ENCODE data around the gene ANKRD13A. TPM values are rescaled to one million over a fixed set of nuclear protein-coding genes. Genes with fewer than 3 reads are reported as not detected.
A peak's percentile ranks its signal among the peaks of the same experiment; 100 is the strongest.

ANKRD13A gene
- total and polyA plus RNA-seq, 2 of the 13 experiments (the other 11 are each of a cell fraction or from before 2014, with no cell fraction given): 34.1 to 41.6 TPM

DNA sequence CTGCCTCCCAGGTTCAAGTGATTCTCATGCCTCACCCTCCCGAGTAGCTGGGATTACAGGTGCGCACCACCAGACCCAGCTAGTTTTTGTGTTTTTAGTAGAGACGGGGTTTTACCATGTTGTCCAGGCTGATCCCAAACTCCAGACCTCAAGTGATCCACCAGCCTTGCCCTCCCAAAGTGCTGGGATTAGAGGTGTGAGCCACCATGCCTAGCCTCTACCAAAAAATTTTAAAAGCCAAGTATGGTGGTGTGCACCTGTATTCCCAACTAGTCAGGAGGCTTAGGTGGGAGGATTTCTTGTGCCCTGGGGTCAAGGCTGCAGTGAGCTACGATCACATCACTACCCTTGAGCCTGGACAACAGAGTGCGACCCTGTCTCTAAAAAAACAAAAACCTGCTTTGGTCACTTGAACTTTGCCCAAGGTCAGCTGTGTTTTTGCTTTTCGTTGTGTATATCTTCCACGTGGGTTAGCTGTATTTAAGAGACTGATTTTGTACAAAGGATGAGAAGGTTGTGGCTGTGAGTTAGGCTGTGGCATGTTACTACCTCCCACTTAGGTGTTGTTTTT, 36.4 kb downstream of the ANKRD13A start (continued):
- TF ChIP-seq HOXA9 (CRISPR knock-in tag; IDR thresholded peaks at IDR 0.05; ENCODE audit: borderline replicate concordance): no peak
- TF ChIP-seq, protein P1, sequence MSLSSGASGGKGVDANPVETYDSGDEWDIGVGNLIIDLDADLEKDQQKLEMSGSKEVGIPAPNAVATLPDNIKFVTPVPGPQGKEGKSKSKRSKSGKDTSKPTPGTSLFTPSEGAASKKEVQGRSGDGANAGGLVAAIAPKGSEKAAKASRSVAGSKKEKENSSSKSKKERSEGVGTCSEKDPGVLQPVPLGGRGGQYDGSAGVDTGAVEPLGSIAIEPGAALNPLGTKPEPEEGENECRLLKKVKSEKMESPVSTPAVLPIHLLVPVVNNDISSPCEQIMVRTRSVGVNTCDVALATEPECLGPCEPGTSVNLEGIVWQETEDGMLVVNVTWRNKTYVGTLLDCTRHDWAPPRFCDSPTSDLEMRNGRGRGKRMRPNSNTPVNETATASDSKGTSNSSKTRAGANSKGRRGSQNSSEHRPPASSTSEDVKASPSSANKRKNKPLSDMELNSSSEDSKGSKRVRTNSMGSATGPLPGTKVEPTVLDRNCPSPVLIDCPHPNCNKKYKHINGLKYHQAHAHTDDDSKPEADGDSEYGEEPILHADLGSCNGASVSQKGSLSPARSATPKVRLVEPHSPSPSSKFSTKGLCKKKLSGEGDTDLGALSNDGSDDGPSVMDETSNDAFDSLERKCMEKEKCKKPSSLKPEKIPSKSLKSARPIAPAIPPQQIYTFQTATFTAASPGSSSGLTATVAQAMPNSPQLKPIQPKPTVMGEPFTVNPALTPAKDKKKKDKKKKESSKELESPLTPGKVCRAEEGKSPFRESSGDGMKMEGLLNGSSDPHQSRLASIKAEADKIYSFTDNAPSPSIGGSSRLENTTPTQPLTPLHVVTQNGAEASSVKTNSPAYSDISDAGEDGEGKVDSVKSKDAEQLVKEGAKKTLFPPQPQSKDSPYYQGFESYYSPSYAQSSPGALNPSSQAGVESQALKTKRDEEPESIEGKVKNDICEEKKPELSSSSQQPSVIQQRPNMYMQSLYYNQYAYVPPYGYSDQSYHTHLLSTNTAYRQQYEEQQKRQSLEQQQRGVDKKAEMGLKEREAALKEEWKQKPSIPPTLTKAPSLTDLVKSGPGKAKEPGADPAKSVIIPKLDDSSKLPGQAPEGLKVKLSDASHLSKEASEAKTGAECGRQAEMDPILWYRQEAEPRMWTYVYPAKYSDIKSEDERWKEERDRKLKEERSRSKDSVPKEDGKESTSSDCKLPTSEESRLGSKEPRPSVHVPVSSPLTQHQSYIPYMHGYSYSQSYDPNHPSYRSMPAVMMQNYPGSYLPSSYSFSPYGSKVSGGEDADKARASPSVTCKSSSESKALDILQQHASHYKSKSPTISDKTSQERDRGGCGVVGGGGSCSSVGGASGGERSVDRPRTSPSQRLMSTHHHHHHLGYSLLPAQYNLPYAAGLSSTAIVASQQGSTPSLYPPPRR (CRISPR knock-in tag; IDR thresholded peaks at IDR 0.05; ENCODE audit: borderline replicate concordance): peak; percentile 35; the same call in 1 of the 2 replicates
- TF ChIP-seq, protein P2, sequence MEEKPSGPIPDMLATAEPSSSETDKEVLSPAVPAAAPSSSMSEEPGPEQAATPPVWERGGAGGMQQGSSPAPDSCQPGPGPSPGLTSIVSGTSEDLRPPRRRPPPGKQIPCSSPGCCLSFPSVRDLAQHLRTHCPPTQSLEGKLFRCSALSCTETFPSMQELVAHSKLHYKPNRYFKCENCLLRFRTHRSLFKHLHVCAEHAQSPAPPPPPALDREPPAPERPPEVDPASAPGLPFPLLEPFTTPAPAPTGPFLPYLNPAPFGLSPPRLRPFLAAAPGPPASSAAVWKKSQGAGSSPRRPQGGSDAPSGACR (CRISPR knock-in tag; IDR thresholded peaks at IDR 0.05): peak; percentile 37; the same call in 1 of the 2 replicates
- no peak for TF ChIP-seq ZZZ3 (CRISPR knock-in tag; IDR thresholded peaks at IDR 0.05; ENCODE audit: borderline replicate concordance)
- TF ChIP-seq MAZ (IDR thresholded peaks at IDR 0.05; ENCODE audit: borderline replicate concordance, low read depth, low read length): no peak
- no peak for TF ChIP-seq MAZ (CRISPR knock-in tag; IDR thresholded peaks at IDR 0.05; ENCODE audit: low read depth)
- TF ChIP-seq RBFOX2 (IDR thresholded peaks at IDR 0.05; ENCODE audit: low read depth, low read length): no peak
- TF ChIP-seq SP2 (CRISPR knock-in tag; IDR thresholded peaks at IDR 0.05): no peak
- TF ChIP-seq, protein P3, sequence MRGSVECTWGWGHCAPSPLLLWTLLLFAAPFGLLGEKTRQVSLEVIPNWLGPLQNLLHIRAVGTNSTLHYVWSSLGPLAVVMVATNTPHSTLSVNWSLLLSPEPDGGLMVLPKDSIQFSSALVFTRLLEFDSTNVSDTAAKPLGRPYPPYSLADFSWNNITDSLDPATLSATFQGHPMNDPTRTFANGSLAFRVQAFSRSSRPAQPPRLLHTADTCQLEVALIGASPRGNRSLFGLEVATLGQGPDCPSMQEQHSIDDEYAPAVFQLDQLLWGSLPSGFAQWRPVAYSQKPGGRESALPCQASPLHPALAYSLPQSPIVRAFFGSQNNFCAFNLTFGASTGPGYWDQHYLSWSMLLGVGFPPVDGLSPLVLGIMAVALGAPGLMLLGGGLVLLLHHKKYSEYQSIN (CRISPR knock-in tag; IDR thresholded peaks at IDR 0.05; ENCODE audit: borderline replicate concordance): no peak
- TF ChIP-seq IRX3 (CRISPR knock-in tag; IDR thresholded peaks at IDR 0.05; ENCODE audit: borderline replicate concordance, low read depth): no peak
- TF ChIP-seq MNT (IDR thresholded peaks at IDR 0.05): peak; percentile 87
- TF ChIP-seq ZNF614 (CRISPR knock-in tag; IDR thresholded peaks at IDR 0.05; ENCODE audit: borderline replicate concordance): 0 out of 2 replicates have a peak, but pooled peaks have one; percentile 51
- TF ChIP-seq, protein P4, sequence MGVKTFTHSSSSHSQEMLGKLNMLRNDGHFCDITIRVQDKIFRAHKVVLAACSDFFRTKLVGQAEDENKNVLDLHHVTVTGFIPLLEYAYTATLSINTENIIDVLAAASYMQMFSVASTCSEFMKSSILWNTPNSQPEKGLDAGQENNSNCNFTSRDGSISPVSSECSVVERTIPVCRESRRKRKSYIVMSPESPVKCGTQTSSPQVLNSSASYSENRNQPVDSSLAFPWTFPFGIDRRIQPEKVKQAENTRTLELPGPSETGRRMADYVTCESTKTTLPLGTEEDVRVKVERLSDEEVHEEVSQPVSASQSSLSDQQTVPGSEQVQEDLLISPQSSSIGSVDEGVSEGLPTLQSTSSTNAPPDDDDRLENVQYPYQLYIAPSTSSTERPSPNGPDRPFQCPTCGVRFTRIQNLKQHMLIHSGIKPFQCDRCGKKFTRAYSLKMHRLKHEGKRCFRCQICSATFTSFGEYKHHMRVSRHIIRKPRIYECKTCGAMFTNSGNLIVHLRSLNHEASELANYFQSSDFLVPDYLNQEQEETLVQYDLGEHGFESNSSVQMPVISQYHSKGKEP (CRISPR knock-in tag; IDR thresholded peaks at IDR 0.05): 0 out of 2 replicates have a peak, but pooled peaks have one; percentile 38
- TF ChIP-seq POLR2A (IDR thresholded peaks at IDR 0.05; ENCODE audit: insufficient read depth in 1 of 2, low read depth in 2 of 2, low read length in 2 of 2): no peak
- peak; percentile 91 for TF ChIP-seq PAXIP1 (CRISPR knock-in tag; conservative IDR thresholded peaks at IDR 0.05)

Measured in HepG2 (cell line).